DOHH2 (cell line): ENCODE measurements around the gene AIG1.

ENCODE experiments used
- CTCF ChIP-seq: fragments of 200-600 bp; sonication (generic); IDR thresholded peaks from one replicate; pipeline ENCODE4 v1.5.1; 2014; ENCODE audit warnings: antibody characterized with exemption, mild to moderate bottlenecking, low read depth, low read length; ENCODE audit not compliant: poor library complexity, severe bottlenecking
- EZH2phosphoT487 ChIP-seq: fragments of 200-600 bp; sonication (generic); IDR thresholded peaks from 2 replicates; pipeline ENCODE4 v1.6.1; 2017; ENCODE audit warnings: borderline replicate concordance, mild to moderate bottlenecking, antibody characterized with exemption, low read length, moderate library complexity, mixed read lengths

DNA sequence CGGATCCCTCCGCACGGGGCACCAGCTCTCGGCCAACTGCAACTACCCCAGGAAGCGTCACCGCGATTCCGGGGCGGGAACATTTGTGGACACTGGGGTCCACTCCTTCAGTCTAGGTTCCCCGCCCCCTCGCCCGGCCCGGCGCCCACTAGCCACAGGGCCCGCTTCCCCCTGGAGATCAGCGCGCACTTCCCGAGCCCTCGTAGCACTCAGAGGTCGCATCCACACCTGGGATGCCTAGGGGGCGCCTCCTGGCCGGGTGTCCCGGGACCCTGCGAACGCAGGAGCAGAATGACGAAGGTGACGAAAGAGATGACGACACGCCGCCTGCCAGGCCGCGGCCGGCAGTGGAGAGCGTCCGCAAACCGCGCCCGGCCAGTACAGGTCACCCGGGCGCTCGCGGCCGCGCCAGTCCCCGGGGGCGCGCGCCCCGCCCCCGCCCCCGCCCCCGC is 309 bp upstream of the AIG1 start:
- TF ChIP-seq EZH2phosphoT487 (no peak), CTCF (peak; percentile 56)
